GM20000 (cell line): ENCODE data around the gene UBA1.
A peak's percentile ranks its signal among the peaks of the same experiment; 100 is the strongest.

ENCODE experiments used
- DNase-seq: peaks from one replicate; pipeline ENCODE4 v3.0.0; 2012; ENCODE audit warnings: low spot score
- TF ChIP-seq, protein P1 (sequence below): IDR thresholded peaks from 2 replicates; pipeline ENCODE4 v1.5.1; 2012; ENCODE audit warnings: mild to moderate bottlenecking, control low read depth; ENCODE audit errors: extremely low read depth, missing control alignments

Gene UBA1

DNA sequence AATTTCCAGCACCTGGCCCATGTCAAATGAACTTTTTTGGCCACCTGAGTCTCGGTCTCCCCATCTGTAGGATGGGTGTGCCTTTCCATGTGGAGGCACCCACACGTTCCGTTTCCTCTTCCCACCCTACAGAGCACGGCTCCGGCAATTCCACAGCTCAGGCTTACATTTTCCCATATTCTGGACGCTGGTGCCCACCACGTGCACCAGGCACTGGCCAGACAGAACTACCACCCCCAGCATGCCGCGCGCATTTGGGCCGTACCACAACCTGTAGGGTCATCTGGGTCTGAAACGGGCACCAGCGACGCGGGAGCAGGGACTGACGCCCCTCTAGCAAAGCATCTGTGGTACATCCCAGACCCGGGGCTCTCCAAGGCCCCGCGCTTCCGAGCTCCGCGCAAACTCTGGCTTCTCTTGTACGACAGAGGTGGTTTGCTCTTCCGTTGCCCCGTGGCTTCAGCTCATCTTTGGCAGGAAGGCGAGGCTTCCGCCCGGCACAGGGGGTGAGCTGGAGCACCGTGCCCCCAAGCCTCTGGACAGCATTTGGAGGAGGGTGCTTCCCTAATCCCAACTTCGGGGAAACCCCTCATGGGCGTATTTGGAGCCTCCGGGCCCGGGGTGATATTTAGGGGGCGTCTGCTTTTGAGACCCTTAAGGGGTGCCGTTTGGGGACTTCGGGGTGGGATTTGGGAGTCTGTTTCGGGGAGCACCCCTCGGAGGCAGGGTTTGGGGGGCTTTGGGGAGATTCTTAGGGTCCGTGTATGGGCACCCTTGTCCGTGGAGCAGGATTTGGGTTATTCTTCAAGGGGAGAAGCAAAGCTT lies 3.0 kb upstream of the UBA1 start:
- DNase-seq: peak; percentile 89
- TF ChIP-seq, protein P1, sequence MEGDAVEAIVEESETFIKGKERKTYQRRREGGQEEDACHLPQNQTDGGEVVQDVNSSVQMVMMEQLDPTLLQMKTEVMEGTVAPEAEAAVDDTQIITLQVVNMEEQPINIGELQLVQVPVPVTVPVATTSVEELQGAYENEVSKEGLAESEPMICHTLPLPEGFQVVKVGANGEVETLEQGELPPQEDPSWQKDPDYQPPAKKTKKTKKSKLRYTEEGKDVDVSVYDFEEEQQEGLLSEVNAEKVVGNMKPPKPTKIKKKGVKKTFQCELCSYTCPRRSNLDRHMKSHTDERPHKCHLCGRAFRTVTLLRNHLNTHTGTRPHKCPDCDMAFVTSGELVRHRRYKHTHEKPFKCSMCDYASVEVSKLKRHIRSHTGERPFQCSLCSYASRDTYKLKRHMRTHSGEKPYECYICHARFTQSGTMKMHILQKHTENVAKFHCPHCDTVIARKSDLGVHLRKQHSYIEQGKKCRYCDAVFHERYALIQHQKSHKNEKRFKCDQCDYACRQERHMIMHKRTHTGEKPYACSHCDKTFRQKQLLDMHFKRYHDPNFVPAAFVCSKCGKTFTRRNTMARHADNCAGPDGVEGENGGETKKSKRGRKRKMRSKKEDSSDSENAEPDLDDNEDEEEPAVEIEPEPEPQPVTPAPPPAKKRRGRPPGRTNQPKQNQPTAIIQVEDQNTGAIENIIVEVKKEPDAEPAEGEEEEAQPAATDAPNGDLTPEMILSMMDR: no peak

DNA sequence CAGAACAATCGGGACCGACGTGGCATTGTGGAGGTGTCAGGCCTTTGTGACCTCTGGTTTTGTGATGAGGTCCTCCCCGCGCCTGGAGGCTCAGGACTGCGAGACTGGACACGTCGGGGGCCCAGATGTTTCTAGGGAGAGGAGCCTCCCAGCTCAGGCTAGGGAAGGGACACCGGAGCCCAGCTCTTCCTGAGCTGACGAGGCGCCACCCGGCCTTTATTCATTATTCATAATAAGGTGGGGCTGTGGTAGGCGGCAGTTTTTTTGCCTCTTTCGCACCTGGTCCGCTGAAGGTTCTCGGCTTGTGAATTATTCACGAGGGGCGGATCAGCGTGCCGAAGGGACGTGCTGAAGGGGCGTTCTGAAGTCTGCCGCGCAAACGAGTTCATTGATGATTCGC lies 2.3 kb upstream of the UBA1 start:
- TF ChIP-seq, protein P1: no peak
- peak; percentile 43 for DNase-seq

DNA sequence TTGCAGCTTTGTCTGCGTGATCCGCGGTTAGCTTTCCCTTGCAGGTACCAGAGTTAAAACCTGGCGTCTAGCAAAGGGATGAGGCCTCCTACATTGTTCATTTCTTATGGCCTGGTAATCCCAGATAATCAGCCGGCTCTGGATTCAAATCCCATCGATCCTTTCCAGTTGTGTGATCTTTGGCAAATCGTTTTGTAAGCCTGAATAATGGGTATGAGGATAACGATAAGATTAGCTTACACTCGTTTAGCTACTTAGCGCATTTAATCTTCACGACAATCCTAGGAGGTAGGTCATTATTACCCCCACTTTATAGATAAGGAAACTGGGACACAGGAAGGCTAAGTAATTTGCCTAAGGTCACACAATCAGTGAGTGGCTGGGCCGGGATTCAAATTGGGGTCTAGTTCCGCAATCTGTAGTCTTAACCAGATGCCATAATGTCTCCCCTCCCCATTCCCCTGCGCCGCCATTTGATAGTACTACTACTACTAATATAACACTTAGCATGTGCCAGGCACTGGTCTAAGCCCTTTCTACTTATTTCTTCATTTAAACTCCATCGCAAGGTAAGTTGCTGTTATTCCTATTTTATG lies 1.7 kb upstream of the UBA1 start:
- TF ChIP-seq, protein P1: no peak
- no peak for DNase-seq

DNA sequence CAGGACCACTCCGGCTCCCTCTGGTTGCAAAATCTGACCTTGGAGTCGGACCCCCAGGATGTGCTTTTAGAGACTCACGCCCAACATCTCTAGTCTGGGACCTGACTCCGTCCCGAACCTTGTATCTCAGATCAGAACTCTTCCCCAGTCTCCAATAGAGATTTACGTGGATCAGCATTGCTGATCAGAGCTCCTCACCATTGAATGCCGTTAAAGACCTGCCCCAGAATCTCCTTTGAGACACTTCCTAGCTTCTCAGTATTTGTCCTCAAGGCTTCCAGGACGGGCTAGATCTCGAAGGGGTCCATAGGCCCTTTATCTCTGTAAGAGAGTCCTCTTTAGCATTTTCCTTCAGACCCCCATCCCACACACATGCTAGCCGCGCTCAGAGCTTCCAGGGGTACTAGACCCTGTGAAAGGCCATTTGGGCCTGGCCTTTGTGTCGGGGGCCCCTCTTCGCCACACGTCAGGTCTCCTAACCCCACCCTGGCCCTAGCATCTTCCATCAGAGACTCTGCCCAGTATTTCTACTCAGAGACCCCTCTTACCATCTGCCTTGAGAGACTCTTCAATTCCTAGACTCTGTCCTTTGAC lies 662 bp downstream of the UBA1 start:
- TF ChIP-seq, protein P1: no peak

DNA sequence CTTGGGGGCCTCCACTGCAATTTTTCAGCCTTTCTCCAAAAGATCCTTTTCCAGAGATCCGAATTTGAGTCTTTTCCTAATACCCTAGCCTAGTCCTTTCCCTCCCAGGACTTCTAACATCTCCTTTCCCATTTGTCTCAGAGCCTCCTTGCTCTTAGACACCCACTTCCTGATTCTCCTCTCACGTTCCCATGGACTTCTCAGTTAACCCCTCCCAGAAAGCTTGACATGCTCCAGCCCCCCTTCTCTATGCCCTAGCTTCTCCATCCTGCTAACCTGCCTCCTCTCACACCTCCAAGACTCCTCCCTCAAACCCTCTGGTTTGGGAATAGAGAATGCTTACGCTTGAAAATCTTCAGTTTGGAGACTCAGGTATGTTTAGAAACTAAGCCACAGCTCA lies 2.5 kb downstream of the UBA1 start:
- DNase-seq: no peak
- TF ChIP-seq, protein P1: no peak

More for the DNA sequence above, 662 bp downstream of the UBA1 start:
- no peak for DNase-seq

DNA sequence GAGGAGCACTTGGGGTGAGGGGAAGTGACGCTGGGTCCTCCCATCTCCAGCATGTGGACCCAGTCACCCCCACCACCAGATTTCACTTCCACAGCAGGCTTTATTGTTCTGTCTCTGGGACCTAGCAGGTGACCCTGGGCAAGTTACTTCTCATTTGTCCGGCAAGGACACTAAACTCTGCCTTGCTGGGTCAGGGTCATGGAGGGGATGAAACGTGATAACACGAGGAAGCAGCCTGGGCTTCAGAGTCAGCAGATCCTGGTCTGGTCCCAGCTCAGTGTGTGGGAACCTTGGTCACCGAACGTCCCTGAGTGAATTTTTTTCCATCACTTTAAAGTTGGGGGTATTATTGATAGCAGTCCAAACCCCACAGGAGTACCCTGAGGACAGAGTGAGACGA lies 3.9 kb downstream of the UBA1 start:
- no peak for DNase-seq
- TF ChIP-seq, protein P1: no peak
